GM19099 (cell line): ENCODE data around the gene KRT31.

Source experiments
- POLR2A ChIP-seq: IDR thresholded peaks from 3 replicates; pipeline ENCODE4 v1.6.1; 2011; ENCODE audit warnings: low read depth; ENCODE audit not compliant: insufficient read length; ENCODE audit errors: extremely low read depth

The KRT31 gene

DNA sequence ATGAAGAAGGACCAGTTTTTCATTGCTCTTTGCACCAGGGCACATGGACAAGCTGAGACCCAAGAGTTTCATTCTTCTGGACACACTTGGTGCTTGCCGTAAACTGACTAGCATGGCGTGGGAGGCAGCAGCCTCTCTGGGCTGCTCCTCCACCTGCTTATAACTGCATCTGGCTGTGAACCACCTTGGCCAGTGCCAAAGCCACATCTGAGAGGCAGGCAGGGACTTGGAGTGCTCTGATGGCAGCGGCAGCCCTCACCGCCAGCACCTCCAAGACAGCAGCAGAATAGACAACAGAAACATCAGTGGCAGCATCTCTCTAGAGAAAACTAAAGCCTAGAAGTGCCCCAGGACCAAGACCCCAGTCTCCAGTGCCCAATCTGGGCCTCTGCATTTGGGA lies 22.3 kb upstream of the KRT31 start:
- TF ChIP-seq POLR2A = no peak

DNA sequence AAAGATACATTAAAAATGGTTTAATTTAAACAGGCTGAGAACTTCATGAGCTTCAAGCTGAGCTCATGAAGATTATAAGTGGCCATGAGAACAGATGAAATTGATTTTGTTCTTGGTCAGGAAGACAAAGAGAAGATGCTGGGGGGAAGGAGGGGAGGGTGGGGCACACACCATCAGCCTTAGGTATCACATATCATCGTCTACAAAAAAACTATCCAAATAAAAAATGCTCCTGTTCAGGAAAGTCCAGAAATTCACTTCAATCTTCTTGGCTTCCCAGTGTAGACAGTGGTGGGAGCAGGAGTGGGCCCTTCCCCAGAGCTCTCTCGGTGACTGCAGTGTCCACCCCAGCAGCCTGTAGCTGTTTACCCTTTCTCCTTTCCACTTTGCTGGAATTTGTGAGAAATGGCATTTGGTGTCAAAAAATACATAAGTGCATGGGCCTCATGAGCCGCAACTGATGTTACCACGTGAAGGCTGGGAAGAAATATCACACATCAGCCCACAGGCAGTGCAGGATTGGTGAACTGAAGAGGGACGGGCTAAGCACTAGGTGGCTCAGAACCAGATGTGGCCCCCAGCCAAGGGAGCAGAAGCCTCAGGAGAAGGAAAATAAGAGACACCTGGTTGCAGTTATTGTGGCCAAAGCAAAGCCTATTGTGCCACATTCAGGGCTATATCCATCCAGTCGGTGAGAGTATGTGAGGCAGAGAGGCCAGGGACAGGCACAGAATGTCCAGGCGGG lies 20.9 kb upstream of the KRT31 start:
- no peak for TF ChIP-seq POLR2A

DNA sequence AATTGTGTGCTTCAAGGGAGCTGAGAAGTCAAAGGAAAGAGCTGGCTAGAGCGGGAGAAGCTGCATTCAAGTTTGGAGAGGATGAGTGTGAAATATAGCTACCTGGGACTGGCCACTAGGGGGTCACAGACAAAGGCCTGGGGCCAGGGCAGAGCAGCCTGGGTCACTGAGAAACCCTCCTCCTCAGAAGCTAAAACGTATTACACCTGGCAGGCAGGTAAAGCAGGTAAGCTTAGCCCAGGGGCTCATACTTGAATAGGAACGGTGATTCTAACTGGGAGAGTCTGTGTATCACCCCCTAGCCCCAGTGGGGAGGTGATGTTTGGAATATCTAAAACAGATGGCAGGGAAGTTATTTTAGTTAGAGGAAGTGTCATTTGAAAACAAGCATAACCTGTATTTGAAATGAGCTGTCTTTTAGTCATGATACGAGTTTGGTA lies 20.2 kb upstream of the KRT31 start:
- no peak for TF ChIP-seq POLR2A

DNA sequence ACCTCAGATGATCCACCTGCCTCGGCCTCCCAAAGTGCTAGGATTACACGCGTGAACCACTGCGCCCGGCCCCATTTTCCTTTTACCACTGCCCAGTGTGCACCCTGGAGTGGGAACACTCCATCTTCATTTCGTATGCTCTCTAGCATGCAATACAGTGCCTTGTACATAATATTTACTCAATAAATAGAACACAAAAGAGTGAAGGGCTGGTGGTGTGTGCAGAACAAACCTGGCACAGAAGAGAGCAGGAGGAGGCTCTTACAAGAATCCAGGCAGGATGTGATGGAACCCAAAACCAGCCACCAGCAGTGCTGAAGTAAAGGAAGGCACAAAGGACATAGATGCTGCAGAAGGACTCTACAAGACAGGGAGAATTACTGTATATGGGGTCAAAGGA lies 19.7 kb upstream of the KRT31 start:
- no peak for TF ChIP-seq POLR2A

DNA sequence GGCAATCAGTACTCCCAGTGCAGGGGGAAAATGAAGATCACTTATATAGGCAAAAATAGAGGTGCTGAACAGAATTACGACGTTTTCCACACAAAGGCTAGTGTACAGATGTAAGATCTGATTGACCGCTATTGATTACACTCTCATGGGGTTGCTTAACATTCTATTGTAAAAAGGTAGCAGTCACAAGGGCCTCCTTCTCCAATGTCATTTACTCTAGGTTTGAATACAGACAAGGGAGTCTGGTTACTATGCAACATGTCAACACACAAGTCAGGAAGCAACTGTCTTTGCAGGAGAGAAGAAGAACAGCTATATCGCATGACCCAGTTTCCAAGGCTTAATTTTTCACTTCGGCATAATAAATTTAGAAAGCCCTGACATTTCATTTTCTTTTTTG lies 19.1 kb upstream of the KRT31 start:
- TF ChIP-seq POLR2A = no peak

DNA sequence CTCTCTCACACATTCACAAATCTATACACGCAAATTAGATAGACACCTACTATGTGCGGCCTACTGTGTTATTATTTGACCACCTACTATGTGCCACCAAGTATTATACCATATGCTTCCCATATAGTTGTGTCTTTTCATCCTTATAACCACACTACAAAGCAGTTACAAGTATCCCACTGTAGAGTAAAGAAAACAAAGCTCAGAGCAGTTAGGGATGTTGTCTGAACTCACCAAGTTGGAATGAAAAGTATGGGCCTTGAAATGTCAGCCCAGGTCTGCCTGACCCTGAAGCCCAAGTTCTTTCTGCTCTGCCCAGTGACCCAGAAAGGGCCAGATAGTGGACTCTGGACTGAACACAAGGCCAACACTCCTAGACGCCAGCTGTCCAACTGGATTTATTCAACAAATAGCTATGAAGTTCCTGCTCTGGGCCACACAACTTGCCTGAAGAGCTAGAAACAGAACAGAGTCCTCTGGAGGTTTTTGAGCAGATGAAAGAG lies 18.5 kb upstream of the KRT31 start:
- TF ChIP-seq POLR2A = no peak

DNA sequence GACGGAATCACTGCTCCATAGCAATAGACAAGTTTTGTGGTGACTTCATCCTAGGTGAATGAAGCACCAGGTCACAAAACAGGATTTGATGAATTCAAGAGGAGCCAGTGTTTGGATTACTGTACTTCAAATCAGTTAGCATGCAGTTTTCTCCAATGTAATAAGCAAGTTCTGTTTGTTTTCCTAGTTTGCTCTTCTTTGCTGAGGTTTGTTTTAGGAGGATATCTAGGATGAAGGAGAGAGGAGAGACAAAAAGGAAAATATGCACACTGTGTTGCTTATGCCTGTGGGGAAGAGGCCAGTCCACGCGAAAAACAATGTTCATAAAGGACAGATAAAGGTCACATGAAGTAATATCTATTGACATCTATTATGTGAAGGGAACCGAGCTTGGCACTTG lies 18.0 kb upstream of the KRT31 start:
- TF ChIP-seq POLR2A = no peak

DNA sequence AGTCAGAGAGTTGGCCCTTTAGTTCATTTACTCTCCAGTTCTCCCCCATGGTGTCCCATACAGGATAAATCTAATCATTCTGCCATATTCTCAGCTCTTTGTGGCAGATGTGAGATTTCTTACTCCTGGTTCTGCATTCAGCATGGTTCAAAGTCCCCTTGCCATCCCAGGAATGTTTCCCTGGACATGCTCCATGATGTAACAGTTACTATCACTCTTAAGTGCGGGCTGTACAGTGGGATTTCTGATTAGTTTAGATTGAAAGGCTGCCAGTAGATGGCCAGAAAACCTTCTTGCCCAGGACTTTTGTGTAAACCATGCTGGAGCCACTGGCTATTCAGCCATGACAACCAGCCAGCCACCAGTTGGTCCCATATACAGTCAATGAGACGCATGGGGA lies 16.6 kb upstream of the KRT31 start:
- no peak for TF ChIP-seq POLR2A

DNA sequence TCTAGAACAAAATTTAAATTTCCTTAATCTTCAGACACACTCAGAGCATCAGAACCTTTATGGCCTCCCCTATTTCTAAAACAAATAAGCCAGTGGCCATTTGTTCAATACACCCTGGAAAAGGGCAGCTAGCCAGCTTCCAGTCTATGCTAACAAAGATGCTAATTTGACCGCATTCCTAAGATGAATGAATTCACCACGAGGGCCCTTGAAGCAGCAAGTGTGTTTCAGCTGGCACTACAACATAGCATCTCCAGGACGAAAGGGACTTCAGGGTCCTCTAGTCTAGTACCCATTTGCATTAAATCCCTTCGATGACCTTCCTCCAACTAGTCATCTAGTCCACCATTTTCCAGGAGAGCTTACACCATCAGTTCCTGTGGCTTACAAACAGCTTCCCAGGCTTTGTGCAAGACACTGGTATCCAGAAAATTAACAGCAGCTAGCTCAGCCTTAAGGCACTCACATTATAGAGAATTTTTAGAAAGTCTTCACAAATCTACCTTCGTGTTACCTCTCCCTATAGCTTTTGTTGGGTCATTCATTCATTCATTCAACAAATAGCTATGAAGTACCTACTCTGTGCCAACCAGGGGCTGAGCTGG lies 16.0 kb upstream of the KRT31 start:
- TF ChIP-seq POLR2A = no peak

DNA sequence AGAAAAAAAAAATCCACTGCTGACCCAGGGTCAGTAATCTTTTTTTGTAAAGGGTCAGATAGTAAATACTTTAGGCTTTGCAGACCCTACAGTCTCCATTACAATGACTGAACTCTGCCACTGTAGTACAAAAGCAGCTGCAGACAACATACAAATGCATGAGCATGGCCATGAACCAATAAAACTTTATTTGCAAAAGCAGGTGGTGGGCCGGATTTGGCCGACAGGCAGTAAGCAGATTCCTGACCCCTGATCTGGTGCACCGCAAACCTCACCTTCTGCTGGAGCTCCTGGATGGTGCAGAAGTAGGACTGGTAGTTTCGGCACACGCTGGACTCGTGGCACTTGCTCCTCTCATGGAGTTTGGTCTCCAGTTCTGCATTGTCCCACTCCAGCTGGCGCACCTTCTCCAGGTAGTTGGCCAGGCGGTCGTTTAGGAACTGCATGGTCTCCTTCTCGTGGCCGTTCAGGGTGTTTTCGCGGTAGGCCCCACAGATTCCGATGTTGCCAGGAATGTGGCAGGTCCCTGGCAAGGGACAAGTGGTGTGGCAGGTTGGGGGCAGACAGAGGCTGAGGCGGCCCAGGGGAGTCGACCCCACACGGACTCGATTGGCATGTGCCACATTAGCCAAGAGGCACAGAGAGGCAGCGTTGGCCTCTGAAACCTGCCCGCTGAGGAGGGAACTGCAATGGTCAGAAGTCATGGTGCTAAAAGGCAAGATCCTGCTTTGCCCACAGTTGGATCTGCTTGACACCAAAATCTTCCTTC lies 13.8 kb upstream of the KRT31 start:
- TF ChIP-seq POLR2A = no peak

DNA sequence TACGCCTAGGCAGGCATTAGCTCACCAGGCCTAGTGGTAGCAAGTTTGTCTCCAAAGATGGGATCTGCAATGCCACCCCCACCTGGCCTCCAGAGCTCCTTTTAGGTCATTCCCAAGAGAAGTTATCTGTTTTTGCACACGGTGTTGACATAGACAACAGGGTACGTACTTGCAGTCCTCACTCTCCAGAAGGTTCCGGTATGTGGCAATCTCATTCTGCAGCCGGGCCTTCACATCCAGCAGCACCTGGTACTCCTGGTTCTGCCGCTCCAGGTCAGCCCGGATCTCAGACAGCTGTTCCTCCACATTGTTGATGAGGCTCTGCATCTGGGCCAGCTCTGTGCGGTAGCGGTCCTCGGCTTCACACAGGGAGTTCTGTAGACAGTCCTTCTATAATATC lies 9.8 kb upstream of the KRT31 start:
- TF ChIP-seq POLR2A = no peak

DNA sequence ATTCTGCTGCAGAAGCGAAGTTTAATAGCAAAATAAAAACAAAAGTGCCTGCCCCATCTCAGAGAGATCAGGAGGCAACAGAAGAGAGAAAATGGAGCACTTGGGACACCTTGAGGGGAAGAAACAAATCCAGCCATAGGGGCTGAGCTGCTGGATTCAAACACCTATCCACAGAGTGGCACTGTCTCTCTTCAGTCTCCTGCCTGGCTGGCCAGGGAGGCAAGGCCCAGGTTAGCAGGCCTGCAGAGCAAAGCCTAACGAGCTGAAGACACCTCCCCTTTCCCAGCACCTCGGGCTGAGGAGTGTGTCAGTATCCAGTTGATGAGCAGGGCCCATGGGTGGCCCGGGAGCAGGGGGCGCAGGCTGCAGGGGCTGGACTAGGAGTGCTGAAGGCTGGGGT lies 8.8 kb upstream of the KRT31 start:
- no peak for TF ChIP-seq POLR2A

DNA sequence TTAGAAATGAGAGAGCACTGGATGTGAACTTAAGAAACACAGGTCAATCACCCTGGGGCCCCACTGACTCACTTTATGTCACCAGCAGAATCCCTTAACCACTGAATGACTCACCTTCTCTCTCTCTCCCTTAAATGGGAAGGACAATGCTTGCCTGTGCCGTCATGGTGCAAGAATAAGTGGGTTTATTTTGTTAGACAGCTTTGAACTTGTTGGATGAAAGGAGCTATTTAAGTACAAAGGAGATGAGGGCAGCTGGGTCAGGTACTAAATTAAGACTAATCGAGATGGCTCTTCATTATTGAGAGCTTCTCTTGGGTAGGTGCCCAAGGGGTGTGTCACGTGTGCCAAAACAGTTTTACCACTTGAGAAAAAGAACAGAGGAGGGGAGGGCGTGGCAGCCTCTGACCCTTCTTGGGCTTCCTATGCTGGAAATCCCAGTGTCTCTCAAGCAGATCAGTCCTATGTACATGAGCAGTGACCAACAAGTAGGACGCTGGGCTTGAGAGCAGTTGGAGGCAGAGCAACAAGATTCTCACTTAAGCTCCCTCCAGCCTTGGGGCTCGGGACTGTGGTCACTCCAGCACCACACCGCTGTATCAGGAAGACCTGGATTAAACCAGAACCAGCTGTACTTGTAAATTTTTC lies 6.7 kb upstream of the KRT31 start:
- TF ChIP-seq POLR2A = no peak

DNA sequence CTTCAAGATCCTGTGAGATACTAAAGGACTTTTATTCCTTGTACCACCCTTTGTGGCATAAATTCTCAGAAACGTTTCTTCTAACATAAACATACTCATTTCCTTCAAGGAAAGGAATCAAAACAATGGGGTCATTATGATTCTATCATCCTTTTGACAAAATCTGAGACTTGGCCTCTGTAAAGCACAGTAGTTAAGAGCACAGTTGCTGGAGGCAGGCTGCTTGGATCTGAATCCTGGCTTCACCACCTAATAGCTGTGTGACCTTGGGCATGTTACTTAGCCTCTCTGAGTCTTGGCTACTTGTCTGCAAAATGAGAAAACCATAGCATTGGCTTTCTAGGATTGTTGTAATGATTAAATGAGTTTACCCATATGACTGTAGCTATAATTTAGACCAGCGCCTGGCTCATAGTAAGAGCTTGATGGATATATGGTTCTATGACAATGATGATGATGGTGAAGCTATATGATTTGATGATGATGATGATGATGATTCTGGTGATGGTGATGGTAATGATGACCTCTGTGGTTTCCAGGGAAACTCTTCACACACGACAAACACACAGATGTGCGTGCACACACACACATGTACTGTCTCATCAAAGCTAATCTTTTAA lies 6.1 kb upstream of the KRT31 start:
- no peak for TF ChIP-seq POLR2A

DNA sequence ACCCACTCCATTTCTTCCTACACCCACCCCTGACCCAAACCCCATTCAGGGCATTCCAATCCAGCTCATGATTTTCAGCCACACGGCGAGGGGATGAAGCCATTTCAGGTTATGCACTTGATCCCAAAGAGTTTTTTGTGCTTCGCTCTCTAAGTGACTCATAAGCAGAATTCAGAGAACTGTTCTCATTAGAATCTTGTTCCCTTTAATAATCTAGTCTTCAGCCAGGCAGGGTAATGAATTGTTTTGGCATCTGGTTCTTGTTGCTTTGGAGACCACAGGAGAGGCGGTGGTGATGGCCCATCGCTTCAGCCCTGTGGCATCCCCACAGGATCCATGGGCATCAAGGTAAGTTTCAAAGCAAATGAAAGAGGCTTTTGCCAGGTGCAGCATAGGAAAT lies 4.8 kb upstream of the KRT31 start:
- TF ChIP-seq POLR2A = no peak

DNA sequence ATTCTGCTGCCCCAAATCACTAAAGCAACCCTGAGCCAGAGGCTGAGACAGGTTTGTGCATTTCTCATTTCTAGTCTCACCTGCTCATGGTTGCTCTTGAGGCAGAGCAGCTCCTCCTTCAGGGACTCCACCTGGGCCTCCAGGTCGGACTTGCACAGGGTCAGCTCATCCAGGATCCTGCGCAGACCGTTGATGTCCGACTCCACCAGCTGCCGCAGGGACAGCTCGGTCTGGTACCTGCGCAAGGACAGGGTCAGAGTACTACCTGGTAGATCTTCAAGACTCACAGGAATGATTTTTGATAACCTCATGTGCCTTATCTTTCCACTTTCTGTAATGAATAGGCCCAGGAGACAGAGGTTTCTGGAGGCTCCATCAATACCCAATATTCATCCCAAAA lies 1.1 kb downstream of the KRT31 start:
- no peak for TF ChIP-seq POLR2A

DNA sequence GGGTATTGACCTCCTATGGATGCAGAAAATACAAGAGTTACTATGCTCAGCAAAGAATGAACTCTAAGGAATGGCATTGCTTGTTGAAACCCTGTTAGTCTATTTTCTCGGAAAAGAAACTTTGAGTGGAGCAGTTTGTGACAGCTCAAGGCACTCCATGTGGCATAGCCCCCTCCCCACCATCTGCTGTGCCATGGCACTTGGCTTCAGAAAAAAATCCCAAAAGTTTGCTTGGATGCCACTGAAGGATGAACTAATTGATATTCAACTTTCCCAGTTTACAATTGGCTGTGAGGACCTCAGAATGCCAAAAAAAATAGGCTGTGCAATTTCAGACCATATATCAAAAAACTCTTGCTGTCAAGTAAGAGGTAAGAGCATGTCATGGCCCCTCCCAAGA lies 1.8 kb downstream of the KRT31 start:
- TF ChIP-seq POLR2A = no peak
